Activated T-cell treated with anti-CD3 and anti-CD28 coated beads for 4 hours (primary cell): ENCODE data around the gene ANAPC2.

Experiments used
- DNase-seq: peaks from one replicate; pipeline ENCODE4 v3.0.0-alpha.2; 2020

Gene ANAPC2

DNA sequence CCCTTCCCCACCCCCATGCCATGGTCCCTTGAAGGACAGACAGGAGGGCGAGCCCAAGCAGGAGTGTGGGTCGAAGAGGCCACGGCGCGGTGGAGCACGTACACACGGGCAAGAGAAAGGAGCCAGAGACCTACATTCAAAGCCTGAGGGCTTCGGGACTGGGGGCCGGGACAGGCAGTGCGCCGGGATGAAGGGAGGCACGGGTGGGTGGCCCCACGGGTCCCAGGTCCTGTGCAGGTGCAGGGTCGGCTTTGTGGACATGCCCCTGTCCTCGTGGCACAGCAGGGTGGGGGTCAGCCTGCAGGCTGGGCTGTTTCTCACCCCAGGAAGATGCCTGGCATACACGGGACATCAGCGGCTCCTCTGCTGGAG is 28.3 kb downstream of the ANAPC2 start:
- DNase-seq = no peak

DNA sequence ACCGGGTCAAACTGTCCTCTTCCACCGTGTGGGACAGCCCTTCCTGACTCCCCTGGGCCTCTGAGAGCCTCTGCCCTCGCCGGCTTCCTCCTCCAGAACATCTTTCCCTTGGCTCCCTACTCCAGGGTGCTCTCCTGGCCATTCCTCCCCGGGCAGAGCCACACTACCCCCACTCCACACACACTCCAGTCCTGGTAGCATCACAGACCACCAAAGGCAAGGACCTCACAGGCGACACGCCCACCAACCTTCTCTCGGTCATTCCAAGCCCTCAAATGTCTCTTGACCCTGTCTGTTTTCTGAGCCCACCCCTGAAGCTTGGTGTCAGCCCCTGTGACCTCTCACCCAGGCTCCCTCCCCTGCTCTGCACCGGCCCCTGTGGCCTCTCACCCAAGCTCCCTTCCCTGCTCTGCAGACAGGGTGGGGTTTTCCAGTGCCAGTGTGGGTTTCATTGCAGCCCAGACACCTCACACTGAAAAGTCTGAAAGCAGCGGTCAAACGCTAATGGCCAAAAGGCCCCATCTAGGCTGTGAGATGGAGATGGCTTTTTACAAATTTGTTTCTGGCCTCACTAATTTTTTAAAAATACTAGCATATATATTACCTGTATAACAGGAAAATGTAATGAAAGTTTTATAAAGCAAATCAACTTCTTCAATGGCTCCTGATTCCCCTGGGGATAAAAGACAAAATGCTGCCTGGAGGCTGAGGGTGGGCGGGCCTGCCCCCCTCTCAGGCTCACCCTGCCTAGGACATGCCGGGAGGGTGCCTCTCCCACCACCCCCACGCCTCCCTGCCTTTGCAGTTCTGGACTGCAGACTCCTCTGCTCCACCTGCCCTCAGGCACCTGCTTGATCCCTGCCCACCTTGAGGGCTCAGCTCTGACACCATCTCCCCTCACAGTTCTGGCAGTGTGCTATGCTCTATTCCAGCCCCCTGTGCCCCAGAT is 29.0 kb downstream of the ANAPC2 start:
- DNase-seq = no peak

- DNase-seq = no peak
These were observed 29.7 kb downstream of the ANAPC2 start for GRCh38 chr9:137158625-137159024.

DNA sequence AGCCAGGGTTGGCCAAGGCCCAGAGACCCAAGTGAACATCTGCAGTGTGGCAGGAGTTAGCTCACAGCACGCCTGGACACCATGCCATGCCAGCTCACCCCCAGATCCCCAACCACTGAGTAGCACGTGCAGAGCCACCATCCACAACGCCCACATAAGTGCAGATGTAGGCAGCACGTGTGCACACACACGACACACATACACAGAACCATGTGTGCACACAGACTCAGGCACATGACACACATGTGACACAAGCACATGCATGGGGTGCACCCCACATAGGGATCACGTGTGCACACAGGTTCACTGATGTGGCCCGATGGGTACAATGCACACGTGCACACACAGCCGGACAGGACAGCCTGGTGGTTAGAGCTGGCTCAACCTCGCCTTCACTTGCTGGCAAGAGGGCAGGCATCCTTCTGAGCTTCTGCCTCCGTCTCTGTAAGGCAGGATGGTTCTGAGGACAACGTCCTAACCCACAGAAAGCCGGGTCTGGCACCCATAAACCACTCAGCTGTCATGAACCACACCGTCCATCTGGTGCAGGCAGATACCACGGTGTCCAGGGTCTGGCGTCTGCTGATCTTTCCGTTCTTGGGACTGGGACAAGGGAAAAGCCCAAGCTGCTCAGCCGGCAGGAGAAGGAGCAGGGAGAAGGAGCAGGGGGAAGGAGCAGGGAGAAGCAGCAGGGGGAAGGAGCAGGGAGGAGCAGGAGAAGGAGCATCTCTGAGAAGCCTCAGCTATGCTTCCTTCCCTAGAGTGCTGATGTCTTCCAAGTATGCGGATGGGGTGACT is 30.5 kb downstream of the ANAPC2 start:
- DNase-seq = no peak

- DNase-seq = peak; percentile 67
These were observed 31.6 kb downstream of the ANAPC2 start for GRCh38 chr9:137156567-137157375.

- DNase-seq = no peak
These were observed 35.4 kb downstream of the ANAPC2 start for GRCh38 chr9:137152844-137153405.

DNA sequence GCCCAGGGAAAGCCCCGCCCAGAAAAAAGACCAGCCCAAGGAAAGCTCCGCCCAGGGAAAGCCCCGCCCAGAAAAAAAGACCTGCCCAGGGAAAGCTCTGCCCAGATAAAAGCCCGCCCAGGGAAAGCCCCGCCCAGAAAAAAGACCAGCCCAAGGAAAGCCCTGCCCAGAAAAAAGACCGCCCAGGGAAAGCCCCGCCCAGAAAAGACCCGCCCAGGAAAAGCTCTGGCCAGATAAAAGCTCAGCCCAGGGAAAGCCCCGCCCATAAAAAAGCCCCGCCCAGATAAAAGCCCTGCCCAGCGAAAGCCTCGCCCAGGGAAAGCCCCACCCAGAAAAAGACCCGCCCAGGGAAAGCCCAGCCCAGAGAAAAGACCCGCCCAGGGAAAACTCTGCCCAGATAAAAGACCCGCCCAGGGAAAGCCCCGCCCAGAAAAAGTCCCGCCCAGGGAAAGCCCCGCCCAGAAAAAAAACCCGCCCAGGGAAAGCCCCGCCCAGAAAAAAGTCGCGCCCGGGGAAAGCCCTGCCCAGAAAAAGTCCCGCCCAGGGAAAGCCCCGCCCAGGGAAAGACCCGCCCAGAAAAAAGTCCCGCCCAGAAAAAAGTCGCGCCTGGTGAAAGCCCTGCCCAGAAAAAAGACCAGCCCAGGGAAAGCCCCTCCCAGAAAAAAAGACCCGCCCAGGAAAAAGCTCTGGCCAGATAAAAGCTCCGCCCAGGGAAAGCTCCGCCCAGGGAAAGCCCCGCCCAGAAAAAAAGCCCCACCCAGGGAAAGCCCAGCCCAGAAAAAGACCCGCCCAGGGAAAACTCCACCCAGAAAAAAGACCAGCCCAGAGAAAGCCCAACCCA is 37.5 kb downstream of the ANAPC2 start:
- no peak for DNase-seq

GRCh38 chr9:137149942-137150616 is 38.3 kb downstream of the ANAPC2 start:
- no peak for DNase-seq

- DNase-seq = no peak
These were observed 39.0 kb downstream of the ANAPC2 start for GRCh38 chr9:137149363-137149762.

GRCh38 chr9:137148661-137149060 is 39.7 kb downstream of the ANAPC2 start:
- DNase-seq = no peak

DNA sequence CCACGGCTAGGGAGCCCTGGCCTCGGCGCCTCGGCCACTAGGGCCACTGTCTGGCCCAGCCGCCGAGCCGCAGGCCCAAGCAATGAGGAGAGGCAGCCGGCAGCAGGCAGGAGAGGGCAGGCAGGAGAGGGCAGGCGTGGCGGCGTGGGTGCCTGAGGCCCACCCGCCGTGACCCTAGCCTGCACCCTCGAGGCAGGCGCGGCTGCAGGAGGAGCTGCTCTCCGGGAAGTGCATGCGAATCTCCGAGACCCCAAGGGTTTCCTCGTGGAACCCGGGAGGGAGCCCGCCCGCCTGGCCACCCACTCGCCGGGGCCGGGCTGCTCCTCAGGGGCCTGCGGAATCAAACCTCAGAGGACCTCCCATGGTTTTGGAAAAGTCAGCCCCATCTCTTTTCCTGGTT is 40.1 kb downstream of the ANAPC2 start:
- DNase-seq = no peak

- no peak for DNase-seq
These were observed 40.6 kb downstream of the ANAPC2 start for GRCh38 chr9:137147793-137148160.

DNA sequence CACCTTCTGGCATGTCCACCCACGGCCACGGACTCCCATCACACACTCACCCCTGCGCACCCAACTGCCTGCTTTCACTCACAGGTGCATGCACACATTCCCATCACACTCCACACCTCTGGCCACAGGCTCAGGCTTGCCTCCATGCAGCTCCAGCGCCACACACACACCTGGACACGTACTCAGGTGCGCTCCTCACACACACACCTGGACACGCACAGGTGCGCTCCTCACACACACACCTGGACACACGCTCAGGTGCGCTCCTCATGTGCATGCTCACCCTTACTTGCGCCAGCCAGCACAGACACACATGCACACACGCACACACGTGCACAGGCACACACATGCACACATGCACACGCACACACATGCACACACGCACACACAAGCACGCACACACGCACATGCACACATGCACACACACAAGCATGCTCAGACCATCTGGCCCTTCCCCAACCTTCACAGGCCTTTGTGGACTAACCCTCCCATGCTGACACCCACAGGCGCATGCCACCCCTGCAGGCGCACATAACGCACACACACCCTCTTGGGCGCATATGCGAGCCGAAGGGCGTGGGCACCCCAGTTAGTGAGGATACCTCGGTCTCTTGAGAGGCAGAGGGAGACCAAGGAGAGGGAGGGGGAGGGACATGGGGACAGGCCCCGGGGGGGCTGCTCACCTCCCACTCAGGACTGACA is 41.1 kb downstream of the ANAPC2 start:
- DNase-seq = no peak

DNA sequence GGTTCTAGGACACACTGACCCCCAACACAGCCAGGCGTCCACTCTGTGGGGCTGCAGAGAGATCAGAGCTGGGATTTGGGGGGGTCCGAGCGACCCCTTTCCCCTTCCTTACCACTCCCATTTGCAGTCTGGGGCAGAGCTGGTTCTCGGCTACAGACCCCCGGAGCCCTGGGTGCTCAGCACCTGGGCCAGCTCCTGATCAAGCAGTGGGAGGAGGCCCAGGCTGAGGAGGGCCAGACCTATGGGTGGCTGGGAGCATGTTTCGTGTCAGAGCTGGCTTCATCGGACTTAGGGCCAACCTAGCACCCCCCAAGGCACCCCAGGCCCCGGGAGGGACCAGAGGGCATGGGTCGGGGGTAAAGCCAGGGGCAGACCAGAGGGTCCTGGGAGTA is 41.8 kb downstream of the ANAPC2 start:
- DNase-seq = no peak

DNA sequence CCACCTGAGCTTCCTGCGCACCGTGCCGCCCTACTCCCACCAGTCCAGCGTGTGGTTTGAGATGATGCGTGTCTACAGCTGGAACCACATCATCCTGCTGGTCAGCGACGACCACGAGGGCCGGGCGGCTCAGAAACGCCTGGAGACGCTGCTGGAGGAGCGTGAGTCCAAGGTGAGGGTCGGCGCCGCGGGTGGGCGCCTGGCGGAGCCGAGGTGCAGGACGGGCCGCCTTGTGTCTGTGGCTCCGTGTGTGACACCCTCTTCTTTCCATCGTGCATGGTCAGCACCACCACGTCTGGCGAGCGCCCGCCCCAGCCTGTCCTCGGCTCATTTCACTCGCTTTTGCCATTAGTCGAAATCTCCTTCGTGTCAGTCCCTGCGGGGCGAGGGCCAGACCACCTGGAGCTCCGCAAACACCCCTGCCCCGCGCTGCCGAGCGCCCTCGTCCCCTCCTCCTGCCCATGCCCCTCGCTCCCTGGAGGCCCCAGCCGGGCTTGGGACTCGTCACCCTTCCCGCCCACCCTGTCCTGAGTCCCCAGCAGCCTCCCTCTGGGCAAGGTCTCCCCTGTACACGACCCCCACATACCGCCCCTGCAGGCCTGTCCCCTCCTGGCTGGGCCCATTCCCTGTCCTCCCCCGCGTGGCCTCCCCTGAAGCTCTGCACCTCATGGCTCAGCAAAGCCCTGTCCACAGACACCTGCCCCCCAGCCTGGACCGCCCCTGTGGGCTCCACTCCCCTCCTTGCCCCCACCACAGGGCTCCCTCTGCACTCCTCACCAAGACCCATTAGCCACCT is 42.4 kb downstream of the ANAPC2 start:
- no peak for DNase-seq

GRCh38 chr9:137143459-137143858 is 44.9 kb downstream of the ANAPC2 start:
- DNase-seq = no peak

DNA sequence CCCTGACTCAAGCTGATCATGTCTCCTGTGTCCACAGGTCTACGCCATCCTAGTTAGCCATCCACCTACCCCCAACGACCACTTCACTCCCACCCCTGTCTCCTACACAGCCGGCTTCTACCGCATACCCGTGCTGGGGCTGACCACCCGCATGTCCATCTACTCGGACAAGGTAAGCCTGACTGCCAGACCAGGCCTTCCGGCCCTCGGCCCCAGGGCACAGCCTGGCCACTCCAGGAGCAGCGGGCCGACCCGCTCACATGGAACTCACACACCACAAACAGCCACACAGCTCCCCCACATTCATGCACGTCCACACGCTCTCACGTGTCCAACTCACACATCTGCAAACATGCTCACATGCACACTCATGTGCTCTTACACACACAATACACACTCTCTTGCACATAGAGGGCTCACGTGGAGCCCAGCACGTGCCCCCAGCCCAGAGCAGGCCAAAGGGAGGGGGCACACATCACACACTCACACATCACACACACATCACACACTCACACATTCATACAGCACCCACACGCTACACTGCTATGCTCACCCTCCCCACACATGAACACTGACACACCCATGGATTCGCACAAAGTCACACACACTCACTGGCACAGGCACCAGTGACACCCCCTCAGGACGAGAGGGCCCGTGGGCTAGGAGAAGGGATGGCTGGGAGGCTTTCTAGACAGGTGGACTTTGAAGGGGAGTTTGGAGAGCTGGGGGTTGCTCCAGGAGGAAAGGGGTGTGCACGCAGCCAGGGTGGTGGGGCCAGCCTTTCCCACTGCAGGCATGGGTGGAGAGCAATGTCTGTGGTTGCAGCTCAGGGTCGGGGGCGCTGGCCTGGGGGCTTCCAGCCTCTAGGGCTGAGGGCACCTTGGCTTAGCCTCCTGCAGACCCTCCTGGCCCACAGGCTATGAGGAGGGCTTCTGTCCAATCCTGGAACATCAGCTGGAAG is 46.1 kb downstream of the ANAPC2 start:
- no peak for DNase-seq

GRCh38 chr9:137141050-137141810 is 47.1 kb downstream of the ANAPC2 start:
- no peak for DNase-seq
